HepG2 (cell line): Measurements from ENCODE around the gene CEP43. TPM values are rescaled to one million over a fixed set of nuclear protein-coding genes. Genes with fewer than 3 reads are reported as not detected.

Experiments
- ATAC-seq: fragments of 200-7000 bp; cut with Tn5 transposase; 3 replicates; pipeline ENCODE4 v1.9.1; 2020; ENCODE audit warnings: mild to moderate bottlenecking, moderate library complexity
- BruUV-seq: library from RNA; stranded (reverse); fragments of 400-500 nt; replicated peaks from 2 replicates; lab custom pipeline; 2021; lab: Mats Ljungman, UMichigan
- CTCF ChIA-PET: fragments of 300-600 bp; formaldehyde crosslinking; extraction: SDS; loops from one replicate; lab custom pipeline; 2021; ENCODE audit warnings: low total read pairs, inconsistent platforms, low intra/inter-chr PET ratio; lab: Yijun Ruan, JAX
- POLR2A ChIA-PET: fragments of 350-600 bp; sonication (Branson Sonifier 250); formaldehyde crosslinking; loops from one replicate; lab custom pipeline; 2020; ENCODE audit warnings: antibody characterized with exemption, inconsistent platforms; lab: Yijun Ruan, JAX
- DNase-seq: peaks from one replicate; pipeline ENCODE4 v3.0.0-alpha.2; 2015; ENCODE audit warnings: low spot score
- FAIRE-seq: peaks from 3 replicates; lab custom pipeline; 2011; peaks lifted over from hg19 to GRCh38; lab: Jason Lieb, UNC
- H2AFZ ChIP-seq: one replicate; pipeline ENCODE4 v1.6.1; 2011; ENCODE audit warnings: low read length, inconsistent platforms
- H3K27ac ChIP-seq: fragments of 300-600 bp; 3 replicates; pipeline ENCODE4 v1.8.0; 2011; ENCODE audit warnings: mixed run types, mild to moderate bottlenecking, mixed read lengths, low read length, inconsistent platforms; ENCODE audit not compliant: insufficient read depth; ENCODE audit errors: extremely low read length
- H3K27me3 ChIP-seq, 2 experiments: fragments of 200-600 bp in 1 of 2; 2 replicates in 1 of 2; 3 replicates in 1 of 2; pipeline versions ENCODE4 v1.6.0 to v1.8.0; 2011; ENCODE audit warnings: low read length in 2 of 2, mild to moderate bottlenecking in 2 of 2, moderate library complexity in 2 of 2, inconsistent platforms in 1 of 2; ENCODE audit not compliant: insufficient read depth in 2 of 2, control insufficient read depth in 1 of 2
- H3K36me3 ChIP-seq, 2 experiments: fragments of 200-600 bp in 1 of 2; replicated peaks in 1 of 2; 2 replicates in 1 of 2; 3 replicates in 1 of 2; pipeline versions ENCODE4 v1.5.1 to v1.8.0; 2011; ENCODE audit warnings: low read length in 2 of 2, inconsistent platforms in 1 of 2; ENCODE audit not compliant: insufficient read depth in 2 of 2, control insufficient read depth in 1 of 2
- H3K4me1 ChIP-seq: 2 replicates; pipeline ENCODE4 v1.5.1; 2012; ENCODE audit warnings: low read length, inconsistent platforms; ENCODE audit not compliant: insufficient read depth
- H3K4me2 ChIP-seq: 2 replicates; pipeline ENCODE4 v1.6.0; 2011; ENCODE audit warnings: low read depth, low read length, inconsistent platforms
- H3K4me3 ChIP-seq, 3 experiments: fragments of 200-600 bp in 1 of 3; sonication (generic), shearing (Covaris generic) in 1 of 3; replicated peaks in 1 of 3; 2 replicates each; pipeline ENCODE4 v1.5.1; 2011 to 2016; ENCODE audit warnings: low read length in 3 of 3, inconsistent platforms in 2 of 3, low read depth in 2 of 3, mild to moderate bottlenecking in 2 of 3, control low read depth in 1 of 3, mixed read lengths in 1 of 3; ENCODE audit not compliant: insufficient read depth in 1 of 3
- H3K79me2 ChIP-seq: one replicate; pipeline ENCODE4 v1.6.1; 2011; ENCODE audit warnings: low read length, inconsistent platforms; ENCODE audit not compliant: insufficient read depth
- H3K9ac ChIP-seq: 2 replicates; pipeline ENCODE4 v1.6.0; 2011; ENCODE audit warnings: mild to moderate bottlenecking, low read depth, low read length, inconsistent platforms; ENCODE audit not compliant: insufficient read depth
- H3K9me3 ChIP-seq: 2 replicates; pipeline ENCODE4 v1.5.1; 2012; ENCODE audit warnings: mild to moderate bottlenecking, low read length
- H4K20me1 ChIP-seq: 2 replicates; pipeline ENCODE4 v1.6.0; 2011; ENCODE audit warnings: inconsistent platforms, mild to moderate bottlenecking, low read length, moderate library complexity; ENCODE audit not compliant: insufficient read depth
- AKAP8 ChIP-seq: sonication (generic); formaldehyde crosslinking; IDR thresholded peaks from 2 replicates; pipeline ENCODE4 v1.5.1; 2020; ENCODE audit warnings: mild to moderate bottlenecking, missing genetic modification reagents
- BORCS8-MEF2B ChIP-seq: sonication (generic); formaldehyde crosslinking; IDR thresholded peaks from 2 replicates; pipeline ENCODE4 v1.8.0; 2022; ENCODE audit warnings: mild to moderate bottlenecking, missing genetic modification reagents
- GTF3A ChIP-seq: sonication (generic); formaldehyde crosslinking; conservative IDR thresholded peaks from 2 replicates; pipeline ENCODE4 v1.4.0; 2020; ENCODE audit warnings: mild to moderate bottlenecking, missing genetic modification reagents
- NFRKB ChIP-seq: fragments of 450-650 bp; IDR thresholded peaks from 2 replicates; pipeline ENCODE4 v1.6.1; 2017
- TAF15 ChIP-seq: fragments of 200-400 bp; formaldehyde crosslinking; IDR thresholded peaks from one replicate; pipeline ENCODE4 v1.6.1; 2018; ENCODE audit warnings: mild to moderate bottlenecking, low read depth, low read length; ENCODE audit not compliant: poor library complexity, severe bottlenecking
- ZNF335 ChIP-seq: sonication (generic); formaldehyde crosslinking; IDR thresholded peaks from 2 replicates; pipeline ENCODE4 v1.4.0; 2020; ENCODE audit warnings: missing genetic modification reagents
- ZNF660 ChIP-seq: sonication (generic); formaldehyde crosslinking; IDR thresholded peaks from 2 replicates; pipeline ENCODE4 v1.5.1; 2020; ENCODE audit warnings: mild to moderate bottlenecking, low read depth, missing genetic modification reagents, borderline replicate concordance
- ZNF816 ChIP-seq: sonication (generic); formaldehyde crosslinking; IDR thresholded peaks from 2 replicates; pipeline ENCODE4 v1.8.0; 2022; ENCODE audit warnings: missing genetic modification reagents, mild to moderate bottlenecking, borderline replicate concordance
- ZNF839 ChIP-seq: sonication (generic); formaldehyde crosslinking; IDR thresholded peaks from 2 replicates; pipeline ENCODE4 v1.4.0; 2020; ENCODE audit warnings: missing genetic modification reagents, mild to moderate bottlenecking, borderline replicate concordance
- WGBS: methylation state at CpG from one replicate; pipeline ENCODE4 v1.1.6; 2017; ENCODE audit warnings: low lambda C conversion rate; 5-methylcytosine and 5-hydroxymethylcytosine counted together
- in situ Hi-C: cut with HindIII; loops from 2 replicates; pipeline ENCODE4 v1.10.0; 2017; ENCODE audit warnings: low pct_unique_long_range_greater_than_20kb; ENCODE audit not compliant: extremely low pct_ligation_motif_present
- intact Hi-C: fragments of 100-400 bp; cut with micrococcal nuclease; formaldehyde crosslinking; loops from one replicate; pipeline ENCODE4 v1.10.0; 2022; ENCODE audit not compliant: unreplicated experiment
- microRNA-seq: library from miRNA; unstranded; fragments of <30 nt; microRNA quantifications from one replicate; pipeline ENCODE4, GENCODE V29; 2020
- polyA plus RNA-seq, 8 experiments: library from polyadenylated mRNA; depleted of rRNA in 3 of 8; stranded (reverse) in 7 of 8; unstranded in 1 of 8; fragments of >200 nt; fragmentation: Illumina TruSeq in 4 of 8; extraction: Trizol in 4 of 8; gene quantifications; 2 replicates each; pipeline versions ENCODE4 v1.2.1 to v1.2.3, GENCODE V29; 2011 to 2016; ENCODE audit warnings: low read depth in 4 of 8, missing spikeins in 1 of 8, mixed read lengths in 1 of 8; ENCODE audit not compliant: insufficient read depth in 1 of 8
- small RNA-seq, 3 experiments: library from RNA; depleted of rRNA; stranded (forward); fragments of <200 nt; gene quantifications; one replicate each; pipeline ENCODE3, GENCODE V24; 2012; ENCODE audit warnings: low read depth in 2 of 3, low replicate concordance in 1 of 3; ENCODE audit not compliant: insufficient read length in 3 of 3, insufficient read depth in 2 of 3
- total RNA-seq, 5 experiments: library from RNA; depleted of rRNA; stranded (reverse); fragments of >200 nt; fragmentation: Illumina TruSeq; extraction: Trizol; gene quantifications; 2 replicates each; pipeline ENCODE4 v1.2.3, GENCODE V29; 2016; ENCODE audit warnings: low read depth in 1 of 5
- TF ChIP-seq, protein P1 (sequence below): sonication (generic); formaldehyde crosslinking; IDR thresholded peaks from 2 replicates; pipeline ENCODE4 v1.8.1; 2023; ENCODE audit warnings: mild to moderate bottlenecking, moderate library complexity, missing genetic modification reagents
- TF ChIP-seq, protein P2 (sequence below): sonication (generic); formaldehyde crosslinking; IDR thresholded peaks from 2 replicates; pipeline ENCODE4 v1.4.0; 2020; ENCODE audit warnings: missing genetic modification reagents
- TF ChIP-seq, protein P3 (sequence below): sonication (generic); IDR thresholded peaks from 2 replicates; pipeline ENCODE4 v1.6.1; 2016; ENCODE audit warnings: low read depth, borderline replicate concordance

The CEP43 gene
- total and polyA plus RNA-seq, 2 of the 13 experiments (the other 11 are each of a cell fraction or from before 2014, with no cell fraction given): 29.3 to 73.9 TPM

DNA sequence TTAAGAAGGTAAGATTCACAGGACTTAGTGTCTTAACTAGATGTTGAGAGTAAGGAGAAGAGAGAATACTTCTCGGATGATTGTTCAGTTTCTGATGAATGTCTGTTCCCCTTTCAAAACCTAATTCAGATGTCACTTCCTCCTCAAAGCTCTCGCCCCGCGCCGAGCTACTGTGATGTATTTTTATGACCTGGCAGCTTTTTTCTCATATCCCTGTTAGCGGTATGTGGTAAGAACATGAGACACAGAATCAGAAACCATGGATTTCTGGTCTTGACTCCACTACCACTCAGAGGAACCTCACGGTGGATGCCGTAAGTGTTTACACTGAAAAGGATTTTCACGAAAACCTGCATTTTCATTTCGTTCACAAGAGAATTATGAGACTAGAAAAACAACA, 48.4 kb downstream of the CEP43 start:
- no peaks in the 10 kb centered on the region for H3K27me3 ChIP-seq
- ChIA-PET POLR2A (no interaction called here), CTCF (no interaction called here)
- no peak overlapping the region for H3K27ac ChIP-seq
- BruUV-seq: no TSS peak
- no peak overlapping the region for H2AFZ ChIP-seq
- H3K79me2 ChIP-seq: no peaks in the 10 kb centered on the region
- no peak overlapping the region for H3K4me3 ChIP-seq
- no peaks in the 10 kb centered on the region for H3K9me3 ChIP-seq
- no peaks in the 10 kb centered on the region for H4K20me1 ChIP-seq
- H3K9ac ChIP-seq: no peak overlapping the region
- ATAC-seq (no peak), DNase-seq (no peak), FAIRE-seq (no peak)
- intact Hi-C loops: loop anchor here (5.0 kb wide), 1 partner anchor 95 kb away; no protein-coding TSS in a partner anchor
- 98% methylated on average over 10 of the region's 10 CpGs for WGBS
- TF ChIP-seq, protein P1, sequence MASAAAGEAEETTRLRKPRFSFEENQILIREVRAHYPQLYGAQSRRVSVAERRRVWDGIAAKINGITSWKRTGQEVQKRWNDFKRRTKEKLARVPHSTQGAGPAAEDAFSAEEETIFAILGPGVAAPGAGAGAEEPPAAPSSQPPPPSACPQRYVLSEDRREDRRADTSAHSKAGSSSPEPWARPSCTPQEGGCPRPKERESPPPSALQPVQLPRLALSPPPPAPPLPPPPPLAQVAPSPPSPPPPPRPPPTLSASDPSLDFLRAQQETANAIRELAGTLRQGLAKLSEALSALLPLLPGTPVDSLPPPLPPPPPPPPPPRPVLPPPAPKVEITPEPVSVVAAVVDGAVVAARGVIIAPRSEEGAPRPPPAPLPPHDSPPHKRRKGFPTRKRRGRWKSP (CRISPR knock-in tag): no peak
- TF ChIP-seq NFRKB: no peak
- TF ChIP-seq ZNF660 (CRISPR knock-in tag): no peak
- no peak for TF ChIP-seq GTF3A (CRISPR knock-in tag)
- TF ChIP-seq, protein P2, sequence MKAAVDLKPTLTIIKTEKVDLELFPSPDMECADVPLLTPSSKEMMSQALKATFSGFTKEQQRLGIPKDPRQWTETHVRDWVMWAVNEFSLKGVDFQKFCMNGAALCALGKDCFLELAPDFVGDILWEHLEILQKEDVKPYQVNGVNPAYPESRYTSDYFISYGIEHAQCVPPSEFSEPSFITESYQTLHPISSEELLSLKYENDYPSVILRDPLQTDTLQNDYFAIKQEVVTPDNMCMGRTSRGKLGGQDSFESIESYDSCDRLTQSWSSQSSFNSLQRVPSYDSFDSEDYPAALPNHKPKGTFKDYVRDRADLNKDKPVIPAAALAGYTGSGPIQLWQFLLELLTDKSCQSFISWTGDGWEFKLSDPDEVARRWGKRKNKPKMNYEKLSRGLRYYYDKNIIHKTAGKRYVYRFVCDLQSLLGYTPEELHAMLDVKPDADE: no peak
- TF ChIP-seq TAF15: no peak
- TF ChIP-seq BORCS8-MEF2B (CRISPR knock-in tag): no peak
- no peak for TF ChIP-seq ZNF816 (CRISPR knock-in tag)
- no peak for TF ChIP-seq ZNF335 (CRISPR knock-in tag)
- TF ChIP-seq, protein P3, sequence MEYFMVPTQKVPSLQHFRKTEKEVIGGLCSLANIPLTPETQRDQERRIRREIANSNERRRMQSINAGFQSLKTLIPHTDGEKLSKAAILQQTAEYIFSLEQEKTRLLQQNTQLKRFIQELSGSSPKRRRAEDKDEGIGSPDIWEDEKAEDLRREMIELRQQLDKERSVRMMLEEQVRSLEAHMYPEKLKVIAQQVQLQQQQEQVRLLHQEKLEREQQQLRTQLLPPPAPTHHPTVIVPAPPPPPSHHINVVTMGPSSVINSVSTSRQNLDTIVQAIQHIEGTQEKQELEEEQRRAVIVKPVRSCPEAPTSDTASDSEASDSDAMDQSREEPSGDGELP: no peak
- TF ChIP-seq ZNF839 (CRISPR knock-in tag): no peak
- no peak for TF ChIP-seq AKAP8 (CRISPR knock-in tag)
- in situ Hi-C loops: no loop called here
- peaks cover 0 to 2% of the 10 kb centered on the region in 2 experiments; a peak in 1 of 5 replicates for H3K36me3 ChIP-seq
- peaks cover 11% of the 10 kb centered on the region for H3K4me1 ChIP-seq
- H3K4me2 ChIP-seq: no peak overlapping the region

Small RNAs within 50 kb of the gene (microRNA-seq; reads per million reads assigned to microRNA genes)
- gene MIR3939: 3.7 reads per million, percentile 25 among the genes with 10 or more reads in this experiment

Small RNAs within 50 kb of the gene (small RNA-seq; reads per million reads assigned to genes)
- gene MIR3939: 0 reads per million in 3 experiments

Other genes starting within 250 kb of the CEP43 start
- 22.4 and 44.6 TPM in 2 replicates for gene RNASET2, start 42.8 kb upstream of the CEP43 start, total RNA-seq (2016; rRNA removed; fragmentation: Illumina TruSeq; extraction: Trizol)
- 597 and 696 TPM in 2 replicates for gene RNASET2, start 42.8 kb upstream of the CEP43 start, polyA plus RNA-seq (2011; rRNA removed)
- 4.2 and 4.5 TPM in 2 replicates for gene CCR6, start 123.7 kb downstream of the CEP43 start, total RNA-seq (2016; rRNA removed; fragmentation: Illumina TruSeq; extraction: Trizol)
- 8.7 and 11.3 TPM in 2 replicates for gene CCR6, start 123.7 kb downstream of the CEP43 start, polyA plus RNA-seq (2011; rRNA removed)
- not detected in 2 replicates for gene GPR31, start 158.6 kb downstream of the CEP43 start, total RNA-seq (2016; rRNA removed; fragmentation: Illumina TruSeq; extraction: Trizol)
- not detected in 2 replicates for gene GPR31, start 158.6 kb downstream of the CEP43 start, polyA plus RNA-seq (2011; rRNA removed)